H1 (cell line): ENCODE data around the gene CSF3.

Experiments
- ATF2 ChIP-seq: IDR thresholded peaks from 2 replicates; pipeline ENCODE4 v1.6.1; 2012; ENCODE audit warnings: low read length, inconsistent platforms
- BCL11A ChIP-seq, 2 experiments: IDR thresholded peaks; one replicate each; pipeline ENCODE4 v1.6.1; 2011; ENCODE audit warnings: low read depth in 2 of 2, low read length in 2 of 2, mild to moderate bottlenecking in 2 of 2
- CHD7 ChIP-seq: fragments of 300-600 bp; sonication (generic); IDR thresholded peaks from 2 replicates; pipeline ENCODE4 v1.7.1; 2012; ENCODE audit warnings: low read length, moderate library complexity, mild to moderate bottlenecking, inconsistent platforms; ENCODE audit not compliant: insufficient replicate concordance
- CREB1 ChIP-seq: IDR thresholded peaks from 2 replicates; pipeline ENCODE4 v1.6.1; 2012; ENCODE audit warnings: inconsistent platforms
- CTCF ChIP-seq, 3 experiments: IDR thresholded peaks; 1 replicate in 2 of 3; 2 replicates in 1 of 3; pipeline versions ENCODE4 v1.5.1 to v1.6.1; 2011; ENCODE audit warnings: low read length in 3 of 3, mild to moderate bottlenecking in 3 of 3, inconsistent platforms in 2 of 3, low read depth in 1 of 3, moderate library complexity in 1 of 3; ENCODE audit not compliant: insufficient read depth in 1 of 3; ENCODE audit errors: control extremely low read depth in 1 of 3
- EZH2 ChIP-seq: fragments of 200-600 bp; sonication (generic); IDR thresholded peaks from 2 replicates; pipeline ENCODE4 v1.7.1; 2012; ENCODE audit warnings: low read depth, mild to moderate bottlenecking, moderate library complexity, low read length, inconsistent platforms; ENCODE audit not compliant: severe bottlenecking
- HDAC6 ChIP-seq: IDR thresholded peaks from one replicate; pipeline ENCODE4 v1.7.1; 2012; ENCODE audit warnings: low read depth, mild to moderate bottlenecking, inconsistent platforms, low read length, moderate library complexity
- JUND ChIP-seq: IDR thresholded peaks from 2 replicates; pipeline ENCODE4 v1.6.1; 2011; ENCODE audit warnings: mild to moderate bottlenecking, improper control_type of control experiment, low read length
- MAFK ChIP-seq: IDR thresholded peaks from 2 replicates; pipeline ENCODE4 v1.6.1; 2012; ENCODE audit warnings: low read depth, mild to moderate bottlenecking, improper control_type of control experiment, low read length
- MAX ChIP-seq: IDR thresholded peaks from 2 replicates; pipeline ENCODE4 v1.6.1; 2012; ENCODE audit warnings: inconsistent platforms
- RAD21 ChIP-seq, 2 experiments: IDR thresholded peaks in 1 of 2; conservative IDR thresholded peaks in 1 of 2; 2 replicates each; pipeline ENCODE4 v1.6.1; 2011; ENCODE audit warnings: low read depth in 2 of 2, low read length in 2 of 2, improper control_type of control experiment in 1 of 2, inconsistent platforms in 1 of 2, mild to moderate bottlenecking in 1 of 2, moderate library complexity in 1 of 2
- SIN3A ChIP-seq, 2 experiments: IDR thresholded peaks in 1 of 2; conservative IDR thresholded peaks in 1 of 2; 2 replicates each; pipeline ENCODE4 v1.6.1; 2011 to 2012; ENCODE audit warnings: low read length in 2 of 2, improper control_type of control experiment in 1 of 2, low read depth in 1 of 2, mild to moderate bottlenecking in 1 of 2
- TAF1 ChIP-seq: IDR thresholded peaks from 2 replicates; pipeline ENCODE4 v1.6.1; 2011; ENCODE audit warnings: mild to moderate bottlenecking, low read depth, low read length
- YY1 ChIP-seq: IDR thresholded peaks from 2 replicates; pipeline ENCODE4 v1.6.1; 2011; ENCODE audit warnings: low read depth, mild to moderate bottlenecking, low read length

GRCh38 chr17:39970157-39970692 lies 45.0 kb upstream of the CSF3 start:
- TF ChIP-seq HDAC6 (no peak), MAX (no peak), RAD21 (IDR thresholded peaks at IDR 0.05 in 1 of 2, conservative IDR thresholded peaks at IDR 0.05 in 1 of 2; ENCODE audit: low read depth in 2 of 2, low read length in 2 of 2) (no peak), EZH2 (no peak), CTCF (IDR thresholded peaks at IDR 0.05; ENCODE audit: control extremely low read depth in 1 of 3, insufficient read depth in 1 of 3, low read depth in 1 of 3, low read length in 3 of 3) (no peak), BCL11A (IDR thresholded peaks at IDR 0.05; ENCODE audit: low read depth in 2 of 2, low read length in 2 of 2) (no peak), CREB1 (no peak), SIN3A (conservative IDR thresholded peaks at IDR 0.05 in 1 of 2, IDR thresholded peaks at IDR 0.05 in 1 of 2; ENCODE audit: low read depth in 1 of 2, low read length in 2 of 2) (no peak), ATF2 (no peak), JUND (no peak), CHD7 (no peak), MAFK (no peak), YY1 (no peak), TAF1 (no peak)
